ENCODE measurements around the gene PCNX3. TPM values are rescaled to one million over a fixed set of nuclear protein-coding genes. Genes with fewer than 3 reads are reported as not detected.

The PCNX3 gene
- total RNA-seq, 2 donors from 2014 or later = 48.1 to 57.3 TPM

GRCh38 chr11:65630215-65630614 is 14.6 kb downstream of the PCNX3 start:
- Histone ChIP-seq H3K4me3 (ENCODE audit: low read length) (no peak overlapping the region), H3K9ac (ENCODE audit: extremely low read depth, low read length, poor library complexity, severe bottlenecking) (no peak overlapping the region), H3K4me1 (ENCODE audit: control insufficient read depth, insufficient read depth, low read length) (no peaks in the 10 kb centered on the region), H3K27me3 (ENCODE audit: control insufficient read depth, insufficient read depth, low read length, poor library complexity, severe bottlenecking) (no peaks in the 10 kb centered on the region), H3K36me3 (ENCODE audit: control insufficient read depth, insufficient read depth, low read length) (peaks cover 68% of the 10 kb centered on the region), H3K9me3 (ENCODE audit: control insufficient read depth, low read length) (no peaks in the 10 kb centered on the region), H3K27ac (ENCODE audit: low read depth, low read length) (no peak overlapping the region)
- TF ChIP-seq, protein P1, sequence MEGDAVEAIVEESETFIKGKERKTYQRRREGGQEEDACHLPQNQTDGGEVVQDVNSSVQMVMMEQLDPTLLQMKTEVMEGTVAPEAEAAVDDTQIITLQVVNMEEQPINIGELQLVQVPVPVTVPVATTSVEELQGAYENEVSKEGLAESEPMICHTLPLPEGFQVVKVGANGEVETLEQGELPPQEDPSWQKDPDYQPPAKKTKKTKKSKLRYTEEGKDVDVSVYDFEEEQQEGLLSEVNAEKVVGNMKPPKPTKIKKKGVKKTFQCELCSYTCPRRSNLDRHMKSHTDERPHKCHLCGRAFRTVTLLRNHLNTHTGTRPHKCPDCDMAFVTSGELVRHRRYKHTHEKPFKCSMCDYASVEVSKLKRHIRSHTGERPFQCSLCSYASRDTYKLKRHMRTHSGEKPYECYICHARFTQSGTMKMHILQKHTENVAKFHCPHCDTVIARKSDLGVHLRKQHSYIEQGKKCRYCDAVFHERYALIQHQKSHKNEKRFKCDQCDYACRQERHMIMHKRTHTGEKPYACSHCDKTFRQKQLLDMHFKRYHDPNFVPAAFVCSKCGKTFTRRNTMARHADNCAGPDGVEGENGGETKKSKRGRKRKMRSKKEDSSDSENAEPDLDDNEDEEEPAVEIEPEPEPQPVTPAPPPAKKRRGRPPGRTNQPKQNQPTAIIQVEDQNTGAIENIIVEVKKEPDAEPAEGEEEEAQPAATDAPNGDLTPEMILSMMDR (conservative IDR thresholded peaks at IDR 0.05) = no peak
- Mint-ChIP-seq H3K27ac (no peak overlapping the region), H3K9me3 (no peaks in the 10 kb centered on the region), H3K4me3 (no peak overlapping the region), H3K36me3 (ENCODE audit: low read depth) (peaks cover 50% of the 10 kb centered on the region), H3K27me3 (ENCODE audit: insufficient read depth) (no peaks in the 10 kb centered on the region), H3K4me1 (no peaks in the 10 kb centered on the region)
- WGBS, 2 experiments (ENCODE audit: insufficient coverage in 1 of 2, insufficient read length in 1 of 2) = 93 to 97% methylated on average over 10 to 11 of the region's 11 CpGs
- DNase-seq = no peak

DNA sequence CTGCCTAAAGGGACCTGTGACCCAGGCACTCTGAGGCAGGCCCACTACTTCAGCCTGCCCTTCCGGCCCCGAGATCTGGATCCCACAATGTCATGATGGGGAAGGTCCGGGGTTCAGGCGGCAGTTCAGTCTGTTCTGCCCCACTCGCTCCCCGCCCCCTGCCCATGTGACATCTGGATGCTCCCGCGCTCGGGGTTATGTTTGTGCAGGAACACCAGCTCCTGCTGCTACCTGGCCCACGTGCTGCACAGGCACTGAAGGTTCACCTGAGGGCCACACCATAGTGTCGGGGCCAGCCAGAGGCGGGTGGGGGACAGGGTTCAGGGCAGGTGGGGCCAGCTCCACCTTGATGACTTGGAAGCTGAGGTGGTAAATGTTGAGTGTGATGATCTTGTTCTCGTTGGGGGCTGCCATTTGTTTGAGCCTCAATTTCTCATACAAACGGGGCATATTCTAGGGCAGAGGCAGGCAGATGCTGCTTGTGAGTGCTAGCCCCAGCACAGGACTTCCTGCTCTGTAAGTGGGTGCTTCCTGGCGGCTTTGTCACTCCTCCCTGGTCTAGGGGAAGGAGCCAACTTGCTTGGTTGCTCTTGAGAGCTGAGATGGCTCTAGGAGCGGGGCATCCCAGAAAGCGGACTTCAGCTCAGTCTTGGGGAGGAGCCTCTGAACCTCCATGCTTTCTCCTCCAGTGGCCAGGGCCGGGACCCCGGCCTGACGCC is 18.0 kb downstream of the PCNX3 start:
- Histone ChIP-seq H3K9me3 (ENCODE audit: control insufficient read depth, low read length) (no peaks in the 10 kb centered on the region), H3K4me1 (ENCODE audit: control insufficient read depth, insufficient read depth, low read length) (no peaks in the 10 kb centered on the region), H3K4me3 (ENCODE audit: low read length) (no peak overlapping the region), H3K9ac (ENCODE audit: extremely low read depth, low read length, poor library complexity, severe bottlenecking) (no peak overlapping the region), H3K27ac (ENCODE audit: low read depth, low read length) (no peak overlapping the region), H3K36me3 (ENCODE audit: control insufficient read depth, insufficient read depth, low read length) (peaks cover 62% of the 10 kb centered on the region), H3K27me3 (ENCODE audit: control insufficient read depth, insufficient read depth, low read length, poor library complexity, severe bottlenecking) (no peaks in the 10 kb centered on the region)
- Mint-ChIP-seq H3K4me1 (peaks cover 9% of the 10 kb centered on the region), H3K27ac (no peak overlapping the region), H3K36me3 (ENCODE audit: low read depth) (peaks cover 33% of the 10 kb centered on the region), H3K27me3 (ENCODE audit: insufficient read depth) (no peaks in the 10 kb centered on the region), H3K9me3 (no peaks in the 10 kb centered on the region), H3K4me3 (no peak overlapping the region)
- no peak for DNase-seq
- TF ChIP-seq, protein P1 (conservative IDR thresholded peaks at IDR 0.05) = no peak
- WGBS, 2 experiments (ENCODE audit: insufficient coverage in 1 of 2, insufficient read length in 1 of 2) = 91 to 93% methylated on average over 16 to 20 of the region's 20 CpGs

DNA sequence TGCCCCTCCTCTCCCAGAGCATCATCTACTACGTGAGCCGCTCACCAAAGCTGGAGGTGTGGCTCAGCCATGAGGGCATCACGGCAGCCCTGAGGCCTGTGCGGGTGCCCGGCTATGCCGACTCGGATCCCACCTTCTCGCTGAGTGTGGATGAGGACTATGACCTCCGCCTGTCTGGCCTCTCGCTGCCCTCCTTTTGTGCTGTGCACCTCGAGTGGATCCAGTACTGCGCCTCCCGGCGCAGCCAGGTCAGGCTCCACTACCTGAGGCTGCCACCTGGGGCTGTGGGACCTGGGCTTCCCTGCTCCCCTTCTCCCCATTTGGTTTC is 18.5 kb downstream of the PCNX3 start:
- no peak overlapping the region for H3K27ac Mint-ChIP-seq
- H3K9me3 ChIP-seq (ENCODE audit: control insufficient read depth, low read length) = no peaks in the 10 kb centered on the region
- peaks cover 31% of the 10 kb centered on the region for H3K36me3 Mint-ChIP-seq (ENCODE audit: low read depth)
- peaks cover 13% of the 10 kb centered on the region for H3K4me1 Mint-ChIP-seq
- H3K27ac ChIP-seq (ENCODE audit: low read depth, low read length) = no peak overlapping the region
- no peaks in the 10 kb centered on the region for H3K27me3 ChIP-seq (ENCODE audit: control insufficient read depth, insufficient read depth, low read length, poor library complexity, severe bottlenecking)
- DNase-seq = no peak
- H3K27me3 Mint-ChIP-seq (ENCODE audit: insufficient read depth) = no peaks in the 10 kb centered on the region
- no peak overlapping the region for H3K9ac ChIP-seq (ENCODE audit: extremely low read depth, low read length, poor library complexity, severe bottlenecking)
- TF ChIP-seq, protein P1 (conservative IDR thresholded peaks at IDR 0.05) = no peak
- no peak overlapping the region for H3K4me3 ChIP-seq (ENCODE audit: low read length)
- H3K4me1 ChIP-seq (ENCODE audit: control insufficient read depth, insufficient read depth, low read length) = no peaks in the 10 kb centered on the region
- peaks cover 57% of the 10 kb centered on the region for H3K36me3 ChIP-seq (ENCODE audit: control insufficient read depth, insufficient read depth, low read length)
- 95 to 97% methylated on average over 13 to 14 of the region's 14 CpGs for WGBS, 2 experiments (ENCODE audit: insufficient coverage in 1 of 2, insufficient read length in 1 of 2)
- H3K4me3 Mint-ChIP-seq = no peak overlapping the region
- no peaks in the 10 kb centered on the region for H3K9me3 Mint-ChIP-seq

Measured in endodermal cell (in vitro differentiated cells).